Right lobe of liver (tissue), 4 donors: ENCODE results near the gene HPS4.

Experiments used
- CTCF ChIP-seq, 4 donors: fragments of 200-600 bp in 3 of 4; fragments of 450-650 bp in 1 of 4; IDR thresholded peaks; one replicate each; pipeline versions ENCODE4 v1.5.1 to v1.8.0; 2016 to 2022; ENCODE audit warnings: antibody characterized with exemption in 4 of 4, mild to moderate bottlenecking in 2 of 4
- POLR2A ChIP-seq: fragments of 450-650 bp; IDR thresholded peaks from one replicate; pipeline ENCODE4 v1.6.1; 2017; ENCODE audit warnings: antibody characterized with exemption, mild to moderate bottlenecking
- donor health status: DM: no; HTN: no; CAD: no.
- donor health status: DM: no; HTN: no; CAD: no.
- donor health status: DM: no; HTN: yes; CAD: no.

GRCh38 chr22:26483043-26483438 is 542 bp downstream of the HPS4 start:
- no peak for TF ChIP-seq CTCF (IDR thresholded peaks at IDR 0.05)
- TF ChIP-seq POLR2A, result no peak
